ENCODE data around the gene KDM2A.

DNA sequence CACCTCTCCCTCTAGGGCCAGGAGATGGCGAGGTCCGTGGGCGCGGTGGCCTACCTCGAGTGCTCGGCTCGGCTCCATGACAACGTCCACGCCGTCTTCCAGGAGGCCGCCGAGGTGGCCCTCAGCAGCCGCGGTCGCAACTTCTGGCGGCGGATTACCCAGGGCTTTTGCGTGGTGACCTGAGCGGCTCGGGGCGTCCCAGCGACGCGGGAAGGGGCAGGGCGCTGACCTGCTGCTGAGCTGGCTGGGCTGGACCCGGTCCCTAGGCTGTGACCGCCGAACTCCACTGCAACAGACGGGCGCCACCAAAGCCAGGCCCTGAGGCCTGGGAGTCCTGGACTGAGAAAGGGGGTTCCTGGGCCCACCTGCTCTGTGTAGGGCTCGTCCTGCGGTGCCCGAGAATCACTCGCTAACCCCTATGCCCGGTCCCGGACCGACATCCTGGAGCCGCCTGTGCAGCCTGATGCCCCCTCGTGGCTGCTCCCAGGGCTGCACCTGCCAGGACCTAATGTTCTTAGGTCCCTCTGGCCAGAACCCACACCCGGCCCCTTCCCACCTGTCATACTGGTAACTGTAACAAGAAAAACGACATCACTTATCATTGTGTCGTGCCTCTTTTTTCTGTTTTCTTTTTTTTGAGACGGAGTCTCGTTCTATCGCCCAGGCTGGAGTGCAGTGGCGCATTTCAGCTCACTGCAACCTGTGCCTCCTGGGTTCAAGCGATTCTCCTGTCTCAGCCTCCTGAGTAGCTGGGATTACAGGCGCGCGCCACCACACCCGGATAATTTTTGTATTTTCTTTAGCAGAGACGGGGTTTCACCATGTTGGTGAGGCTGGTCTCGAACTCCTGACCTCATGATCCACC is 47.4 kb upstream of the KDM2A start:
- TF ChIP-seq, protein P1, sequence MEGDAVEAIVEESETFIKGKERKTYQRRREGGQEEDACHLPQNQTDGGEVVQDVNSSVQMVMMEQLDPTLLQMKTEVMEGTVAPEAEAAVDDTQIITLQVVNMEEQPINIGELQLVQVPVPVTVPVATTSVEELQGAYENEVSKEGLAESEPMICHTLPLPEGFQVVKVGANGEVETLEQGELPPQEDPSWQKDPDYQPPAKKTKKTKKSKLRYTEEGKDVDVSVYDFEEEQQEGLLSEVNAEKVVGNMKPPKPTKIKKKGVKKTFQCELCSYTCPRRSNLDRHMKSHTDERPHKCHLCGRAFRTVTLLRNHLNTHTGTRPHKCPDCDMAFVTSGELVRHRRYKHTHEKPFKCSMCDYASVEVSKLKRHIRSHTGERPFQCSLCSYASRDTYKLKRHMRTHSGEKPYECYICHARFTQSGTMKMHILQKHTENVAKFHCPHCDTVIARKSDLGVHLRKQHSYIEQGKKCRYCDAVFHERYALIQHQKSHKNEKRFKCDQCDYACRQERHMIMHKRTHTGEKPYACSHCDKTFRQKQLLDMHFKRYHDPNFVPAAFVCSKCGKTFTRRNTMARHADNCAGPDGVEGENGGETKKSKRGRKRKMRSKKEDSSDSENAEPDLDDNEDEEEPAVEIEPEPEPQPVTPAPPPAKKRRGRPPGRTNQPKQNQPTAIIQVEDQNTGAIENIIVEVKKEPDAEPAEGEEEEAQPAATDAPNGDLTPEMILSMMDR (IDR thresholded peaks at IDR 0.05; ENCODE audit: insufficient read depth, low read length), result peak; percentile 73
- TF ChIP-seq POLR2AphosphoS5 (IDR thresholded peaks at IDR 0.05; ENCODE audit: low read depth) (no peak), SPI1 (IDR thresholded peaks at IDR 0.05; ENCODE audit: borderline replicate concordance, low read depth) (no peak), GABPA (IDR thresholded peaks at IDR 0.05; ENCODE audit: low read depth) (no peak)
- TF ChIP-seq, protein P2, sequence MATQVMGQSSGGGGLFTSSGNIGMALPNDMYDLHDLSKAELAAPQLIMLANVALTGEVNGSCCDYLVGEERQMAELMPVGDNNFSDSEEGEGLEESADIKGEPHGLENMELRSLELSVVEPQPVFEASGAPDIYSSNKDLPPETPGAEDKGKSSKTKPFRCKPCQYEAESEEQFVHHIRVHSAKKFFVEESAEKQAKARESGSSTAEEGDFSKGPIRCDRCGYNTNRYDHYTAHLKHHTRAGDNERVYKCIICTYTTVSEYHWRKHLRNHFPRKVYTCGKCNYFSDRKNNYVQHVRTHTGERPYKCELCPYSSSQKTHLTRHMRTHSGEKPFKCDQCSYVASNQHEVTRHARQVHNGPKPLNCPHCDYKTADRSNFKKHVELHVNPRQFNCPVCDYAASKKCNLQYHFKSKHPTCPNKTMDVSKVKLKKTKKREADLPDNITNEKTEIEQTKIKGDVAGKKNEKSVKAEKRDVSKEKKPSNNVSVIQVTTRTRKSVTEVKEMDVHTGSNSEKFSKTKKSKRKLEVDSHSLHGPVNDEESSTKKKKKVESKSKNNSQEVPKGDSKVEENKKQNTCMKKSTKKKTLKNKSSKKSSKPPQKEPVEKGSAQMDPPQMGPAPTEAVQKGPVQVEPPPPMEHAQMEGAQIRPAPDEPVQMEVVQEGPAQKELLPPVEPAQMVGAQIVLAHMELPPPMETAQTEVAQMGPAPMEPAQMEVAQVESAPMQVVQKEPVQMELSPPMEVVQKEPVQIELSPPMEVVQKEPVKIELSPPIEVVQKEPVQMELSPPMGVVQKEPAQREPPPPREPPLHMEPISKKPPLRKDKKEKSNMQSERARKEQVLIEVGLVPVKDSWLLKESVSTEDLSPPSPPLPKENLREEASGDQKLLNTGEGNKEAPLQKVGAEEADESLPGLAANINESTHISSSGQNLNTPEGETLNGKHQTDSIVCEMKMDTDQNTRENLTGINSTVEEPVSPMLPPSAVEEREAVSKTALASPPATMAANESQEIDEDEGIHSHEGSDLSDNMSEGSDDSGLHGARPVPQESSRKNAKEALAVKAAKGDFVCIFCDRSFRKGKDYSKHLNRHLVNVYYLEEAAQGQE (IDR thresholded peaks at IDR 0.05; ENCODE audit: insufficient replicate concordance, low read depth), result no peak

Measured in HL-60 (cell line).